Psoas muscle (tissue), 8 donors: ENCODE data around the gene RNF224. TPM values are rescaled to one million over a fixed set of nuclear protein-coding genes. Genes with fewer than 3 reads are reported as not detected.

Source experiments
- ATAC-seq, 4 donors: fragments of 200-7000 bp; cut with Tn5 transposase; one replicate each; pipeline ENCODE4 v1.9.1; 2020; ENCODE audit warnings: moderate library complexity in 3 of 4, mild to moderate bottlenecking in 2 of 4
- DNase-seq, 2 donors: peaks; one replicate each; pipeline ENCODE4 v3.0.0-alpha.2; 2020
- H3K27ac ChIP-seq: fragments of 200-600 bp; one replicate; pipeline ENCODE4 v1.8.0; 2022
- H3K27me3 ChIP-seq, 3 donors: fragments of 200-600 bp in 1 of 3; one replicate each; pipeline versions ENCODE4 v1.6.1 to v1.8.0; 2013 to 2022; ENCODE audit warnings: low read length in 2 of 3, mild to moderate bottlenecking in 2 of 3, moderate library complexity in 1 of 3; ENCODE audit not compliant: insufficient read depth in 3 of 3
- H3K36me3 ChIP-seq, 2 donors: fragments of 200-600 bp in 1 of 2; one replicate each; pipeline versions ENCODE4 v1.6.1 to v1.8.0; 2013 to 2022; ENCODE audit warnings: low read depth in 1 of 2, mild to moderate bottlenecking in 1 of 2, moderate library complexity in 1 of 2; ENCODE audit not compliant: insufficient read depth in 1 of 2
- H3K4me1 ChIP-seq: fragments of 200-600 bp; one replicate; pipeline ENCODE4 v1.8.0; 2022
- H3K4me3 ChIP-seq: fragments of 200-600 bp; one replicate; pipeline ENCODE4 v1.8.0; 2022; ENCODE audit warnings: mild to moderate bottlenecking
- H3K9me3 ChIP-seq: fragments of 200-600 bp; one replicate; pipeline ENCODE4 v1.8.0; 2022
- WGBS, 3 donors: extraction: QIAGEN DNeasy Blood & Tissue Kit; methylation state at CpG; one replicate each; pipeline versions ENCODE4 v1.1.6 to v1.1.7; 2013; 5-methylcytosine and 5-hydroxymethylcytosine counted together
- intact Hi-C, 2 donors: fragments of 100-400 bp; cut with DNase I; formaldehyde crosslinking; loops; one replicate each; pipeline versions ENCODE4 v1.11.0 to v1.14.2; 2022
- polyA plus RNA-seq, 3 donors: library from polyadenylated mRNA; stranded (reverse); fragments of 200-250 nt; gene quantifications; one replicate each; pipeline ENCODE4 v1.2.3, GENCODE V29; 2013
- total RNA-seq, 4 donors: library from RNA; stranded (reverse); fragmentation: NEBNext Ultra II Directional in 2 of 4; extraction: Animal tissue kit (Norgen Biotek cat#: 25700) in 2 of 4; gene quantifications; one replicate each; pipeline versions ENCODE4 v1.2.1 to v1.2.4, GENCODE V29; 2021 to 2023
- TF ChIP-seq, protein P1 (sequence below): fragments of 200-600 bp; IDR thresholded peaks from one replicate; pipeline ENCODE4 v1.8.0; 2022; ENCODE audit warnings: antibody characterized with exemption
- donor health status: healthy with polysubstance abuse.
- donor health status: DM: no; HTN: no; CAD: no; lungs with moderate emphysema.
- donor health status: Bipolar disorder and iron deficiency.
- donor health status: healthy.
- donor health status: DM: yes; HTN: yes; CAD: no.
- donor health status: DM: no; HTN: no; CAD: no.
- donor health status: DM: no; HTN: no; CAD: no.
- donor health status: DM: yes; HTN: yes; CAD: no.

RNF224 gene
- total and polyA plus RNA-seq, 7 donors = 0.01 TPM; not detected in 6

DNA sequence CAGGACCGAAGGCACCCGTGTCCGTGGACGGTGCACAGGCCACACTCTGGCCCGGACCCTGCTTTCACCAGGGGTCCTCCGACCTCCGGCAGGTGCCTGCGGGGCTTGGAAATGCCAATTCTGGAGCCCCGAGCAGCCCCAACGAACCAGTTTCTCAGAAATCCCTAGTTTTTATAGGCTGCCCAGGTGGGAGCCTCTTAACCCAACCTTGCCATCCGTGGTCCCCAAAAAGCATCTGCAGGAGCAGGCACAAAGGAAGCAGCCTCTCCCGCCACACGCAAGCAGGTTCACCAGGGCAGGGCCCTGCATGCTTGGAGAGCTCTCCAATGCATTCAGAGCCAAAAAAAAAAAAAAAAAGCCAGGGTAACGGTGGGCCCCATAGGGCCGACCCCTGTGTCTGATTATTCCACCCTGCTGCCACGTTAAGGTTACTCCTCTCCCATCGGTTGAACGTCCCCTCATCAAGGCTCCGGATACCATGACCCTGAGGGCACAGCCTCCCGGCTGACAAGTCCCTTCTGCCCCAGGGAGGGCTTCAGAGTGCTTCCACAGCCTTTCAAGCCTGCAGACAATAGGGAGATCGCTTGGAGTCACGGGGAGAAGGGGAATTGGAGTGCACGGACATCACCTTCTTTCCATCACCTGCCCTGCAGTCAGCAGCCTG, 26.0 kb upstream of the RNF224 start:
- no peaks in the 10 kb centered on the region for H3K9me3 ChIP-seq
- no peaks in the 10 kb centered on the region for H3K36me3 ChIP-seq
- TF ChIP-seq, protein P1, sequence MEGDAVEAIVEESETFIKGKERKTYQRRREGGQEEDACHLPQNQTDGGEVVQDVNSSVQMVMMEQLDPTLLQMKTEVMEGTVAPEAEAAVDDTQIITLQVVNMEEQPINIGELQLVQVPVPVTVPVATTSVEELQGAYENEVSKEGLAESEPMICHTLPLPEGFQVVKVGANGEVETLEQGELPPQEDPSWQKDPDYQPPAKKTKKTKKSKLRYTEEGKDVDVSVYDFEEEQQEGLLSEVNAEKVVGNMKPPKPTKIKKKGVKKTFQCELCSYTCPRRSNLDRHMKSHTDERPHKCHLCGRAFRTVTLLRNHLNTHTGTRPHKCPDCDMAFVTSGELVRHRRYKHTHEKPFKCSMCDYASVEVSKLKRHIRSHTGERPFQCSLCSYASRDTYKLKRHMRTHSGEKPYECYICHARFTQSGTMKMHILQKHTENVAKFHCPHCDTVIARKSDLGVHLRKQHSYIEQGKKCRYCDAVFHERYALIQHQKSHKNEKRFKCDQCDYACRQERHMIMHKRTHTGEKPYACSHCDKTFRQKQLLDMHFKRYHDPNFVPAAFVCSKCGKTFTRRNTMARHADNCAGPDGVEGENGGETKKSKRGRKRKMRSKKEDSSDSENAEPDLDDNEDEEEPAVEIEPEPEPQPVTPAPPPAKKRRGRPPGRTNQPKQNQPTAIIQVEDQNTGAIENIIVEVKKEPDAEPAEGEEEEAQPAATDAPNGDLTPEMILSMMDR = no peak
- intact Hi-C loops = no loop called here
- peaks cover 66% of the 10 kb centered on the region for H3K4me1 ChIP-seq
- peak overlapping the region; percentile 86 for H3K27ac ChIP-seq
- H3K27me3 ChIP-seq = no peaks in the 10 kb centered on the region
- H3K4me3 ChIP-seq = peak overlapping the region; percentile 90
- 15 to 16% (median 16%) methylated on average over 23 of the region's 23 CpGs for WGBS, 3 donors
- DNase-seq (no peak), ATAC-seq (no peak)

DNA sequence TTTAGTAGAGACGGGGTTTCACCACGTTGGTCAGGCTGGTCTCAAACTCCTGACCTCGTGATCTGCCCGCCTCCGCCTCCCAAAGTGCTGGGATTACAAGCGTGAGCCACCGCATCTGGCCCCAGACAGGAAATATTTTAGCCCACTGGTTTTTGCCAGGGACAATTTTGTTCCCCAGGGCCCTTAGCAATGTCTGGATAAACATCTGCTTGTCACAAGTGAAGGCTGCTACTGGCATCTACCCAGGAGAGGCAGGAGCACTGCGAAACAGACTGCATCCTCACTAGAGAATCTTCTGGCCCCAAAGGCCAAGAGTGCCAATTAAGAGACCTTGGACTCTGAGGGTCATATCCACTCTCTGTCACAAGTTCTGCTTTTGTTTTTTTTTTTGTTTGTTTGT, 24.3 kb upstream of the RNF224 start:
- intact Hi-C loops = no loop called here
- Histone ChIP-seq H3K9me3 (no peaks in the 10 kb centered on the region), H3K27me3 (no peaks in the 10 kb centered on the region), H3K36me3 (no peaks in the 10 kb centered on the region), H3K4me3 (peak overlapping the region; percentile 81), H3K4me1 (peaks cover 68% of the 10 kb centered on the region), H3K27ac (no peak overlapping the region)
- 50 to 63% (median 56%) methylated on average over 8 of the region's 8 CpGs for WGBS, 3 donors
- ATAC-seq (no peak), DNase-seq (no peak)
- TF ChIP-seq, protein P1 = no peak

DNA sequence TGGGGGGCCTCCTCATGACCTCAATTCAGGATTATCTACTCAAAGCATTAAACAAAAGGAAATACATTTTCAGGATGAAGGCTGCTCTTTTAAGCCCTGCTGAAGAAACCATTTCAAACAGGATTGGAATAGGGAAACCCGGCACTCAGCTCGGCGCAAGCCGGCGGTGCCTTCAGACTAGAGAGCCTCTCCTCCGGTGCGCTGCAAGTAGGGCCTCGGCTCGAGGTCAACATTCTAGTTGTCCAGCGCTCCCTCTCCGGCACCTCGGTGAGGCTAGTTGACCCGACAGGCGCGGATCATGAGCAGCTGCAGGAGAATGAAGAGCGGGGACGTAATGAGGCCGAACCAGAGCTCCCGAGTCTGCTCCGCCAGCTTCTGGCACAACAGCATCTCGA, 22.6 kb upstream of the RNF224 start:
- Histone ChIP-seq H3K36me3 (no peaks in the 10 kb centered on the region), H3K4me3 (peak overlapping the region; percentile 81), H3K9me3 (no peaks in the 10 kb centered on the region), H3K4me1 (peaks cover 51% of the 10 kb centered on the region), H3K27me3 (no peaks in the 10 kb centered on the region), H3K27ac (peak overlapping the region; percentile 84)
- intact Hi-C loops = loop anchor here in 1 of 2 donors (1.0 kb wide), 1 partner anchor 16 kb away; the partner anchor contains the start of genes ANAPC2 and SSNA1
- ATAC-seq (no peak), DNase-seq (peak in 1 of 2 donors; percentile 11)
- TF ChIP-seq, protein P1 = no peak
- 11 to 12% (median 12%) methylated on average over 21 of the region's 21 CpGs for WGBS, 3 donors

DNA sequence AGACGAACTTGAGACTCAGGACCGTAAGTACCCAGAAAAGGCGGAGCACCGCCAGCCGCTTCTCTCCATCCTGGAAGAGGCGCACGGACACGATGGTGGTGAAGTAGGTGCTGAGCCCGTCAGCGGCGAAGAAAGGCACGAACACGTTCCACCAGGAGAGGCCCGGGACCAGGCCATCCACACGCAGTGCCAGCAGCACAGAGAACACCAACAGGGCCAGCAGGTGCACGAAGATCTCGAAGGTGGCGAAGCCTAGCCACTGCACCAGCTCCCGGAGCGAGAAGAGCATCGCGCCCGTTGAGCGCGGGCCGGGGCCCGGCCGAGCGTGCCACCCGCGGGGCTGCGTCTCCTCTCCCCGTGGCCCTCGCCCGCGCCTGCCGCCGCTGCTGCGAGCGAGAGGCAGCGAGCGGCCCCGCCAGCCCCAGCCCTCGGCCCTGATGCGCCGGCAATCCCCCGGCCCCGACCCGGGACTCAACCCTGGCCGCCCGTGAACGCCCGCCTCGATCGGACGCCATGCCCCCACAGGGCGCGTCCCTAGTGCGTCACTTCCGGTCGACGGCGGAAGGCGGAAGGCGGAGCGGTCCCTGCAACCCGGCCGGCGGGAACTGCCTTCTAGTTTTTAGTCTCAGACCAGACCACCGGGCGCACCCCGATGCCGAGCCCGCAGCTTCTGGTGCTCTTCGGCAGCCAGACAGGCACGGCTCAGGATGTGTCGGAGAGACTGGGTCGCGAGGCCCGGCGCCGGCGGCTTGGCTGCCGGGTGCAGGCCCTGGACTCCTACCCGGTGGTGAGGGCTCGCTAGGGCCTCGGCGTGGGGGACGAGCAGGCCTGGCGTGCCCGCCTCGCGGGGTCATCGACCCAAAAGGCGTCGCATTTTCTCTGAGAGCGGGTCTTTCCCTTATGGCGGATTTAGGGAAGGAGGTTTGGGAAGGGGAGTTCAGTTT, 21.9 kb upstream of the RNF224 start, which contains the start of the genes NDOR1 and TMEM203:
Gene NDOR1 (plus strand): TSS at position 575 of the 944 bp plus-strand sequence. CDS start 78 bp downstream, at position 653.
Gene TMEM203 (minus strand): TSS at position 523 of the 944 bp plus-strand sequence. CDS start 234 bp downstream, at position 289.
- Histone ChIP-seq H3K27me3 (no peaks in the 10 kb centered on the region), H3K27ac (peak within 1 kb of the TSS; percentile 84), H3K4me1 (peaks cover 49% of the 10 kb centered on the region), H3K4me3 (peak within 1 kb of the TSS; percentile 81), H3K36me3 (no peaks in the 10 kb centered on the region), H3K9me3 (no peaks in the 10 kb centered on the region)
- peak; percentile 64 to 78 (median 69) for ATAC-seq
- DNase-seq = peak; percentile 94 to 96
- whole genome bisulfite sequencing, 3 donors = 0 to 1% (median 0%) methylated on average over 83 to 98 of the region's 98 CpGs
- intact Hi-C loops = loop anchor here in 1 of 2 donors (1.0 kb wide), 1 partner anchor 17 kb away; the partner anchor contains the start of genes ANAPC2 and SSNA1
- TF ChIP-seq, protein P1 = no peak
